Measurements from ENCODE around the gene RYR3. TPM values are rescaled to one million over a fixed set of nuclear protein-coding genes. Genes with fewer than 3 reads are reported as not detected.

RYR3 gene
- total RNA-seq, 4 donors from 2014 or later = 0.18 to 3.3 (median 2.3) TPM

GRCh38 chr15:33600212-33600611 is 289.4 kb downstream of the RYR3 start:
- H3K27me3 ChIP-seq = no peaks in the 10 kb centered on the region

GRCh38 chr15:33601461-33601860 is 290.7 kb downstream of the RYR3 start:
- H3K27ac ChIP-seq = no peak overlapping the region
- TF ChIP-seq POLR2A (IDR thresholded peaks at IDR 0.05) (no peak), CTCF (IDR thresholded peaks at IDR 0.05) (no peak)
- no peaks in the 10 kb centered on the region for H3K4me1 ChIP-seq
- no peaks in the 10 kb centered on the region for H3K9me3 ChIP-seq
- no peak overlapping the region for H3K4me3 ChIP-seq
- no peaks in the 10 kb centered on the region for H3K27me3 ChIP-seq
- no peak for DNase-seq
- H3K36me3 ChIP-seq = no peaks in the 10 kb centered on the region

More at GRCh38 chr15:33600212-33600611, 289.4 kb downstream of the RYR3 start:
- DNase-seq = no peak
- Histone ChIP-seq H3K9me3 (no peaks in the 10 kb centered on the region), H3K27ac (no peak overlapping the region), H3K4me1 (no peaks in the 10 kb centered on the region), H3K36me3 (no peaks in the 10 kb centered on the region), H3K4me3 (no peak overlapping the region)
- TF ChIP-seq POLR2A (IDR thresholded peaks at IDR 0.05) (no peak), CTCF (IDR thresholded peaks at IDR 0.05) (no peak)

GRCh38 chr15:33608714-33609113 is 297.9 kb downstream of the RYR3 start:
- DNase-seq = no peak
- TF ChIP-seq CTCF (IDR thresholded peaks at IDR 0.05) (no peak), POLR2A (IDR thresholded peaks at IDR 0.05) (no peak)
- Histone ChIP-seq H3K9me3 (no peaks in the 10 kb centered on the region), H3K4me1 (no peaks in the 10 kb centered on the region), H3K4me3 (no peak overlapping the region), H3K27me3 (no peaks in the 10 kb centered on the region), H3K36me3 (no peaks in the 10 kb centered on the region), H3K27ac (no peak overlapping the region)

- TF ChIP-seq POLR2A (IDR thresholded peaks at IDR 0.05) (no peak), CTCF (IDR thresholded peaks at IDR 0.05) (no peak)
- no peak overlapping the region for H3K27ac ChIP-seq
- no peaks in the 10 kb centered on the region for H3K9me3 ChIP-seq
- no peak for DNase-seq
- H3K4me1 ChIP-seq = no peaks in the 10 kb centered on the region
- no peaks in the 10 kb centered on the region for H3K36me3 ChIP-seq
- no peak overlapping the region for H3K4me3 ChIP-seq
- H3K27me3 ChIP-seq = no peaks in the 10 kb centered on the region
Observed at GRCh38 chr15:33612721-33613304, 302.0 kb downstream of the RYR3 start.

- H3K4me1 ChIP-seq = no peaks in the 10 kb centered on the region
- no peaks in the 10 kb centered on the region for H3K36me3 ChIP-seq
- H3K27me3 ChIP-seq = no peaks in the 10 kb centered on the region
Observed at GRCh38 chr15:33616475-33616874, 305.7 kb downstream of the RYR3 start.

More at GRCh38 chr15:33616475-33616874, 305.7 kb downstream of the RYR3 start:
- Histone ChIP-seq H3K4me3 (no peak overlapping the region), H3K9me3 (no peaks in the 10 kb centered on the region), H3K27ac (no peak overlapping the region)
- DNase-seq = no peak
- TF ChIP-seq POLR2A (IDR thresholded peaks at IDR 0.05) (no peak), CTCF (IDR thresholded peaks at IDR 0.05) (no peak)
